Mesodermal cell (in vitro differentiated cells): ENCODE results near the gene PRPSAP2.
"Not testable (repeated sequence)": the region's sequence is repeated elsewhere in the genome, so short reads cannot be mapped to it uniquely, and the experiment has no call there.

Experiments used
- H3K27ac ChIP-seq: 2 replicates; pipeline ENCODE4 v1.7.0; 2013; ENCODE audit warnings: mild to moderate bottlenecking, low read depth, low read length, moderate library complexity; ENCODE audit not compliant: severe bottlenecking
- H3K36me3 ChIP-seq: 2 replicates; pipeline ENCODE4 v1.7.1; 2013; ENCODE audit warnings: mild to moderate bottlenecking, low read length, moderate library complexity; ENCODE audit not compliant: control insufficient read depth, insufficient read depth
- H3K4me1 ChIP-seq: one replicate; pipeline ENCODE4 v1.7.1; 2013; ENCODE audit warnings: mild to moderate bottlenecking, low read length; ENCODE audit not compliant: insufficient read depth, control insufficient read depth, poor library complexity, severe bottlenecking
- H3K4me3 ChIP-seq: 2 replicates; pipeline ENCODE4 v1.7.0; 2013; ENCODE audit warnings: low read length, control low read depth, mild to moderate bottlenecking; ENCODE audit not compliant: insufficient read depth, poor library complexity, severe bottlenecking; ENCODE audit errors: extremely low read depth
- H3K9me3 ChIP-seq: 2 replicates; pipeline ENCODE4 v1.7.1; 2013; ENCODE audit warnings: mild to moderate bottlenecking, low read length, moderate library complexity; ENCODE audit not compliant: control insufficient read depth
- WGBS, 2 experiments: methylation state at CpG; one replicate each; pipeline ENCODE4 v1.1.5; 2013; ENCODE audit warnings: missing lambda C conversion rate in 2 of 2; ENCODE audit not compliant: insufficient coverage in 2 of 2; 5-methylcytosine and 5-hydroxymethylcytosine counted together

Gene PRPSAP2

GRCh38 chr17:18956021-18956420 lies 98.1 kb downstream of the PRPSAP2 start:
- not testable (repeated sequence) for H3K36me3 ChIP-seq, H3K4me3 ChIP-seq, H3K27ac ChIP-seq, H3K4me1 ChIP-seq, H3K9me3 ChIP-seq
- 100% methylated on average over 3 of the region's 6 CpGs; no CpG with 5 or more reads in 1 of the 2 experiments for WGBS, 2 experiments

- no peaks in the 10 kb centered on the region for H3K9me3 ChIP-seq
- no peaks in the 10 kb centered on the region for H3K36me3 ChIP-seq
- H3K27ac ChIP-seq, result no peak overlapping the region
- H3K4me1 ChIP-seq, result peaks cover 8% of the 10 kb centered on the region
- no peak overlapping the region for H3K4me3 ChIP-seq
- 83 to 93% methylated on average over 2 to 3 of the region's 3 CpGs for WGBS, 2 experiments
Observed at GRCh38 chr17:18956581-18956980, 98.7 kb downstream of the PRPSAP2 start.

GRCh38 chr17:18957831-18958230 lies 99.9 kb downstream of the PRPSAP2 start:
- no peak overlapping the region for H3K27ac ChIP-seq
- H3K4me1 ChIP-seq, result peaks cover 20% of the 10 kb centered on the region
- no peak overlapping the region for H3K4me3 ChIP-seq
- no peaks in the 10 kb centered on the region for H3K36me3 ChIP-seq
- 93 to 95% methylated on average over 3 to 4 of the region's 4 CpGs for WGBS, 2 experiments
- H3K9me3 ChIP-seq, result no peaks in the 10 kb centered on the region

GRCh38 chr17:18958611-18959010 lies 100.7 kb downstream of the PRPSAP2 start:
- 93 to 95% methylated on average over 6 to 11 of the region's 11 CpGs for WGBS, 2 experiments
- peaks cover 28% of the 10 kb centered on the region for H3K4me1 ChIP-seq
- H3K4me3 ChIP-seq, result no peak overlapping the region
- no peaks in the 10 kb centered on the region for H3K9me3 ChIP-seq
- no peaks in the 10 kb centered on the region for H3K36me3 ChIP-seq
- H3K27ac ChIP-seq, result no peak overlapping the region

GRCh38 chr17:18959071-18959844 lies 101.3 kb downstream of the PRPSAP2 start:
- Histone ChIP-seq H3K27ac (no peak overlapping the region), H3K36me3 (no peaks in the 10 kb centered on the region), H3K4me3 (no peak overlapping the region), H3K4me1 (peaks cover 29% of the 10 kb centered on the region), H3K9me3 (no peaks in the 10 kb centered on the region)
- 81 to 89% methylated on average over 21 to 22 of the region's 22 CpGs for WGBS, 2 experiments

GRCh38 chr17:18959845-18960240 lies 101.9 kb downstream of the PRPSAP2 start:
- Histone ChIP-seq H3K9me3 (no peaks in the 10 kb centered on the region), H3K36me3 (no peaks in the 10 kb centered on the region), H3K4me3 (no peak overlapping the region), H3K27ac (no peak overlapping the region), H3K4me1 (peaks cover 29% of the 10 kb centered on the region)
- WGBS, 2 experiments, result 96 to 98% methylated on average over 5 of the region's 5 CpGs

- WGBS, 2 experiments, result 92 to 95% methylated on average over 14 to 15 of the region's 15 CpGs
- Histone ChIP-seq H3K36me3 (no peaks in the 10 kb centered on the region), H3K4me1 (peaks cover 29% of the 10 kb centered on the region), H3K27ac (no peak overlapping the region), H3K4me3 (no peak overlapping the region), H3K9me3 (no peaks in the 10 kb centered on the region)
Observed at GRCh38 chr17:18960241-18960665, 102.3 kb downstream of the PRPSAP2 start.

GRCh38 chr17:18960803-18961511 lies 103.0 kb downstream of the PRPSAP2 start:
- WGBS, 2 experiments, result 29 to 34% methylated on average over 16 of the region's 17 CpGs
- Histone ChIP-seq H3K36me3 (no peaks in the 10 kb centered on the region), H3K9me3 (no peaks in the 10 kb centered on the region), H3K4me3 (no peak overlapping the region), H3K27ac (peak overlapping the region; percentile 23), H3K4me1 (peaks cover 29% of the 10 kb centered on the region)

GRCh38 chr17:18961634-18962493 lies 103.9 kb downstream of the PRPSAP2 start:
- Histone ChIP-seq H3K9me3 (no peaks in the 10 kb centered on the region), H3K27ac (peak overlapping the region; percentile 67), H3K4me3 (no peak overlapping the region), H3K4me1 (peaks cover 29% of the 10 kb centered on the region), H3K36me3 (no peaks in the 10 kb centered on the region)
- WGBS, 2 experiments, result 80 to 88% methylated on average over 12 to 16 of the region's 16 CpGs

- Histone ChIP-seq H3K36me3 (no peaks in the 10 kb centered on the region), H3K9me3 (no peaks in the 10 kb centered on the region), H3K27ac (peak overlapping the region; percentile 67), H3K4me1 (peaks cover 32% of the 10 kb centered on the region), H3K4me3 (no peak overlapping the region)
- 88 to 89% methylated on average over 6 of the region's 6 CpGs for WGBS, 2 experiments
Observed at GRCh38 chr17:18962494-18962815, 104.5 kb downstream of the PRPSAP2 start.
